Stimulated activated CD8-positive, alpha-beta memory T cell treated with anti-CD3 and anti-CD28 coated beads, Interleukin-12 subunit alpha, Interleukin-12 subunit beta, amount 100 ng/mL, for 4 hours (primary cell): ENCODE measurements around the gene ARRB1.
"Not testable (repeated sequence)": the region's sequence is repeated elsewhere in the genome, so short reads cannot be mapped to it uniquely, and the experiment has no call there.

Source experiments
- DNase-seq: peaks from one replicate; pipeline ENCODE4 v3.0.0-alpha.2; 2020; ENCODE audit warnings: low read depth

ARRB1 gene

DNA sequence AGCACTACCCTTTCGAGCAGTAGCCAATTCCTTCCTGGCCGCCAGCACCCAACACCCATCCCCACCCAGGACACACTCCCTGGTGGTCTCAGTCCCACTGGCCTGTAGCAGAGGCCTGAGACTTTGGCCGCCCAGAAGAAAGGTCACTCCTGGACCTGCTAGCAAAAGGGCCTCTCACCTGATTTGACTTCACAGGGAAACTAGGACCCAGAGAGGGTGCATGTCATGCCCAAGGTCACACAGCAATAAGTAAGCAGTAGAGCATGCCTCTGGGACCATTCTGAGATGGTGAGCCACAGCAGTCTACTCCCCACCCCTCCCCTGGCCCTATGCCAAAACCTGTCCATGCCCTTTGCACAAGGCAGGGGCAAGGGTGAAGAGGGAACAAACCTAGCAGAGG, 7.3 kb downstream of the ARRB1 start:
- no peak for DNase-seq

DNA sequence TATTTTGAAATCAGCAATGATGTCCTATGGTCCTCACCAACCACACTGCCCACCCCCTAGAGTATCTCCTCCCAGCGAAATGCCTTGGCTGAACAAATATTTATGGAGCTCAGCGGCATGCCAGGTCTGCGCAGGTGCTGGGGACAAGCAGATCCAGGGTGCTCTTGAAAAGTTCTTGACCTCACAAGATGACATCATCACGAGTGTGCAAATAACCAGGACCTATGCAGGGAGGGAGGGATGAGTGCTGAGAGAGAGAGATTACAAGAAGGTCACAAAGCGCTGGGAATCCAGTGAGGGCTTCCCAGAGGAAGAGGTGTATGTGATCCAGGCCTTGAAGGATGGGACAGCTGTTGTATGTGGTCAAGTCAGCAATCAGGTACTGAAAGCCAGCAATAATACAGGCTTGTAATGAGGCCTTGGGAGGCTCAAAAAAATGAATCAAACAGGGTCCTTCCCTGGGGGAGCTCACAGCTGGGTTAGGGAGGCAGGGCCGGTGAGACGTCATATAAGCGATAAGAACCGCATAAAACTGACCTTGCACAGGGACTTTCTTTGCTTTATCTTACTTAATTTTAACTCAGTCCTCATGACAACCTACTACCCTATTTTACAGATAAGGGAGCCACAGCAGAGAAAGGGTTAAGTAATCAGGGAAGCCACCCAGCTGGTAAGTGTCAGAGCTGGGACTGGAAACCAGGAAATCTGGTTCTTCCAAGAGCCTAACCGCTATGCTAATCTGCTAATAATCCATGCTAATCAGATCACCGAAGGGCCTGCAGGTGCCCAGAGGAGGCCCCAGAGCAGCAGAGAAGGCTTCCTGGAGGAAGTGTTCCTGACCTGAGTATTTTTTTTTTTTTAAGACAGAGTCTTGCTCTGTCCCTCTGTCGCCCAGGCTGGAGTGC, 8.2 kb downstream of the ARRB1 start:
- no peak for DNase-seq

DNA sequence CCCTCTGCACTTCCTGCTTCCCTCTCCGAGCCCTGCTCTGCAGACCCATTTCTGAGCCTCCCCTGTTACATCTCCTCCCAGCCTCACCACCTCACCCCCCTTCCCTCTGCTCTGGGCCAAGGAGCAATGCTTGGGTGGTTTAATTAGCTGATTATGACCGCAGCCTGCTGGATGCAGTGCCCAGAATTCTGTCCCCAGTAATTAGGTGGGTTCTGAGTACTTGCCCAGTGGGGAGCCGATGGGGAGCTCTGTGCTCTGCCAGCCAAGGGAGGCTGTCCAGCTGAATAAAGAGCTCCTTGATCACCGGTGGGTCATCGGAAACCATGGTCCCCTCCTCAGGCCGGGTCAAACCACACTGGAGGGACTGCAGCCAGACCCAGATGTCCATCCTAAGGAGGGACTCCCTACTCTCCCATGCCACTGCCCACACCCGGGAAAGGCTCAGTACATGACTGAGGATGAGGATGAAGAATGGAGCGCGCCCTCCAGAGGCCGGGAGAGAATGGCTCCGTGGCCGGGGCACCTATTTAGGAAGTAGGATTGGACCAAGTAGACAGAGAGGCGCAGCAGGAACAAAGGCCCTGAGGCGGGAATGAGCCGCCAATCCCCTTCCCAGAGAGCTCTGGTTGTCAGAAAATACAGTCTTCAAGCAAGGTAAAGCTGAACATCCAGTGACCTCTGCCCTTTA, 9.1 kb downstream of the ARRB1 start:
- DNase-seq = no peak

DNA sequence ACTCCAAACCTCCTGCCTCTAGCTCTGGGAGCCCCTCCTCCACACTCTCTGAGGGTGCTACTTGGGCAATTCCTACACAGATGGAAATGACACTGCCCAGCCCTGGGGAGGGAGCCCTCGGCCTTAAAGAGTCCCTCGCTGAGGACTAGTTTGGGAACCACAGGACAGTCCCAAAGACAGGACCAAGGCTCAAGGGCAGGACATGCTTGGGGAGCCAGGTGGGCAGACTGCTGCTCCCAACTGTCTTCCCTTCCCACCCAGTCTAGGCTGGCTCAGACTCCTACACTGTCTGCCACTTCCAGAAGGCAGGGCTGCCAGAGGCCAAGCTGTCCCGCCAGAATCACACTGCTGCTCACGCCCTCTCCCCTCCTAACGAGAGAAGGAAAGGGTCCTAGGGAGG, 9.8 kb downstream of the ARRB1 start:
- DNase-seq = no peak

DNA sequence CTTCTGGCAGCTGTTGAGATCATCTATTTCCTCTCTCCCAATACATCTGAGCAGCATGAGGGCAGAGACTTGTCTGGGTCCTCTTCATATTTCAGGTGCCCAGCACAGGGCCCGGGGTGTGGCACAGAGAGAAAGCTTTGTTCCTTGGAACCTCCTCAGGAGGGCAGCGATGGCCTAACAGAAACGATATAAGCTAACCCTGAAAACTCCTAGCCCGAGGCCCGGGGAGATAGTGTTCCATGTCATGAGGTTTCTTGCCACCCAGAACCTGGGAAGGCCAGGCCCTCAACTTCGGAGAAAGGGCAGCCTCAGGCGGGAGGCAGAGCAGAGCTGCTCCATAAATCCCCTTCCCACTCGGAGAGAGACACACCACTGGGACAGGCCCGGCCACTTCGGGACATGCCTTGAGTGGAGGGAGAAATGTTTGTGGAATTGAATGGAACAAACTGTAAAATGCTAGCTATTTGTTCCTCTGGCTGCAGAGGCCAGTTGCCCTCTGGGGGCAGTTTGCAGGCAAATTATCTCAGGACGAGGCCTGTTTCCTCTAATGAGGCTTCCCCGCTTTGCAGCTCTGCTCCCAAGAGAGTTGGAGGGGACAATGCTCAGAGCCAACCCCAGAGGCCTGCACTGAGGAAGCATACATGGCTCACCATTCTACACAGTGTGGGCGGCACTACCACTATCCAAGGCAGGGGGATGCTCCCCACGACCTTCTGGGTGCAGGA, 11.6 kb downstream of the ARRB1 start:
- DNase-seq = no peak

DNA sequence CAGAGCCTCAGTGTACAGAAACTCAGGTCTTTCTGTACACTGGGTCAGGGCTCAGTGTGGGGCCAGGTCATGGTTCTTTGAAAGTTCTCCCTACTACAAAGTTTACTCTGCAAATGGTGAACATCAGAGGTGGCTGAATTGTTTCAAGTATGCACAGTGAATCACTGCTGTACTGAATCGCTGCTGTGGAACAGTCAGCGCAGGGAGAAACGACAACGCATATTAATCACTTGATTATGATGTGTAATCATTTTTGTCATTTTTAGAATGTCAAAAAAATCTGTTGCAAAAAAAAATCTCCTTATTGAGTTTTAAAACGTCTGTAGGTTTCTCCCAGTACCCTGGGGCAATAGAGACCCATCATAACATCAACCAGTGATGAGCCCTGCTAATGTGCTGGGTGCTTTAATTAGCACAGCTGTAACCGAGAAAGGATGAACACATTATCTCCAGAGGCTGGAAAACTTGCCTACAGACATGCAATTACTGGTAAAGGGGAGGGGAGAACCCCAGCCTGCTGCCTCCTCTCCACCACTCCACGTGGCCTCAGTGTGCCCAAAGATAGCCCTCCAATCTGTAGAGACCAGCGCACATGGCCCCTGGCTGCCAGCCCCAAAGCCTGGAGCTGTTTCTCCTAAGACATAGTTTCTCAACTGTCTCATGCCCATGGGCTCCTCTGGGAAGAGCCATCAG, 12.8 kb downstream of the ARRB1 start:
- no peak for DNase-seq

DNA sequence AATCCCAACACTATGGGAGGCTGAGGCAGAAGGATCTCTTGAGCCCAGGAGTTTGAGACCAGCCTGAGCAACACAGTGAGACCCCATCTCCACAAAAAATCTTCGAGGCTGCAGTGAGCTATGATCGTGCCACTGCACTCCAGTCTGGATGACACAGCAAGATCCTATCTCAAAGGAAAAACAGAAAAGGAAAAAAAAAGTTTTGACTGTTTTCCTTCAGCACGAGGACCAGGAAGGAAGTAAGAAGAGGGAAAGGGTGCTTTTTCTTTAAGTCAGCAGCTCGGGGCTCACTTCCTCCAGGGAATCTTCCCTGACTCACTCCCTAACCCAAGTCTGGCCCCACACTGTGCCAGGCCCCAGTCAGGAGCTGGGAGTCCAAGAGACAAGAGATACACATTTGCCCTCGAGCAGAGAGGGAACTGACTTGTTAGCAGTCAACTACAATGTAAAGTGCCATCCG, 14.2 kb downstream of the ARRB1 start:
- DNase-seq = no peak

DNA sequence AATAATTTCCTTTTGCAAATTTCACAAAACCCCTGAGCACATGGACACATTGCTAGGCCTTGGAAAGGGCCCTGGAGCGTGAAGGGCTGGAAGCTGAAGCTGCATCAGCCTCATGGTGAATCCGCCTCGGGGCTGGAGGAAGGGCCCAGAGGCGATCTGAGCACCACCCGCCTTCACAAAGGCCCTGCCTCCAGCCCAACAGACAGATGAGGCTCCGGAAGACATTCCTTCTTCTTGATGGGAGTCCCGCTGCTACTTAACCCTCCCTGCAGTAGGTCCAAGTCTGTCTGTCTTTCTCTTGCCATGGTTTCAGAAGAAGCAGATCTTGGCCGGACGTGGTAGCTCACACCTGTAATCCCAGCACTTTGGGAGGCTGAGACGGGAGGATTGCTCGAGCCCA, 16.5 kb downstream of the ARRB1 start:
- DNase-seq = no peak

DNA sequence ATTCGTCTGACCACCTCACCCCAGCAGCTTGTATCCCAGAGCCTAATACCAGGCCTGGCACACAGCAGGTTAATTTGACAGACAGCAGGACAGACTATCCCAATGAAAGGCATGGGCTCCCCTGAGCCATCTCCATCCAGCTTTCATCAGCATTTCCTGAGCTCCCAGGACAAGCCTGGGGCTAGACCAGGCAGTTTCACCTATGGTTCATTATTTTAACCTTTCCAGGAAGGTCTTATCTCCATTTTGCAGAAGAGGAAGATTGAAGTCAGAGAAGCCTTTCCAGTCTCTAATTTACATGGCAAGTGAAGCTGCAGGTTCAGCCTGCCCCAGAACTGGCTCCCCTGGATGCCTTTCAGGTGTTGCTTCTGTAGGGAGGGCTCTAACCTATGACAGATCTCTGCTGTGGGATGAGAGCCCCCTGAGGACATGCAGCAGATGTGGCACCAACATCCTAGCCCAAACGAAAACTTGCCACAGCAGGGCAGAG, 17.0 kb downstream of the ARRB1 start:
- no peak for DNase-seq

DNA sequence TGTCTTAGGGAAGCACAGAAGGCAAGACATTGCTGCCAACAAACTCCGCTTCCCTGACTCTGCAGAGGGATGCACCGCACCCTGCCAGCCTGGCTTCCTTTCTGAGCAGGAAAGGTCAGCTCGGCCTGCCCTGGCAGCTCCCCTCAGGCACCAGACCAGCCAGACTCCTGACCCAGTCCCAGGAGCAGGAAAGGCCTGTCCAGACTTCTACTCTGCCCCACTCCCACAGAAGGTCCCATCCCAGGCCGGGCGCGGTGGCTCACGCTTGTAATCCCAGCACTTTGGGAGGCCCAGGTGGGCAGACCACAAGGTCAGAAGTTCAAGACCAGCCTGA, 17.7 kb downstream of the ARRB1 start:
- DNase-seq = no peak

DNA sequence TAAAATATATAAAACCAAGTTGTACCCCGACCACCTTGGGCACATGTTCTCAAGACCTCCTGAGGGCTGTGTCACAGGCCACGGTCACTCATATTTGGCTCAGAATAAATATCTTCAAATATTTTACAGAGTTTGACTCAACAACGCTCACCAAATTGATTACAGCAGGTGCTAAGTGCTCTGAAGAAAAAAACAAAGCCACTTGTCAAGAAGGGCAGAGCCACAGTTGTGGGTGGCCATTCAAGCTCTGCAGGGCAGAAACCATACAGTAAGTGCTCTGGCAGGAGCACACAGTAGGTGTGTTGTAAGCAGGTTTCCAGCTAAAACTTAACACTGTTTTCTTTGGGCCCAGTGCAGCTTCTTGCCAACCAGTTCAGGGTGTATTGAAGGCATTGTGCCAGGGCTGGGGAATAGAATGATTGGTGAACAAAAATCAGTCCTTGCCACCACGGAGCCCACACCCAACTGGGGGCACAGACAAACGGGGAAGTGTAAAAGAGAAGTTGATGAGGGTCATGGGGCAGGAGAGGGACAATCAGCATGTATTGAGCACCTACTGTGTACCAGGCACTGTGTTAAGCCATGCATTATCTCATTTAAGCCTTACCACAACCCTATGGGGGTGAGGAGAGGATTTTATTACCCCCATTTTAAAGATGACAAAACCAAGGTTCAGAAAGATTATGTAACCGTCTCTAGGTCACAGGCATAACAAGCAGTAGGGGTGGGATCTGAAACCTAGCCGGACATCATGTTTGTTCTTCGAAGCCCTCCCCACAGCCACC, 18.2 kb downstream of the ARRB1 start:
- no peak for DNase-seq

DNA sequence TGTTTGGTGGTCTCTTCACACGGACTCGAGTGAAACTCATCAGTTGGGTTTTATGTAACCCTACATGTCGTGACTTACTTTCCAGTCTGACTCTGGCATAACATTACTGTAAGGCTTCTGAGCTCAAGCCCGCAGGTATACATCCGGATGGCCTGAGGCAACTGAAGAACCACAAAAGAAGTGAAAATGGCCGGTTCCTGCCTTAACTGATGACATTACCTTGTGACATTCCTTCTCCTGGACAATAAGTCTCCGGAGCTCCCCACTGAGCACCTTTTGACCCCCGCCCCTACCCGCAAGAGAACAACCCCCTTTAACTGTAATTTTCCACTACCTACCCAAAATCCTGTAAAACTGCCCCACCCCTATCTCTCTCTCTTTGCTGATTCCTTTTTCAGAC, 19.7 kb downstream of the ARRB1 start:
- not testable (repeated sequence) for DNase-seq

DNA sequence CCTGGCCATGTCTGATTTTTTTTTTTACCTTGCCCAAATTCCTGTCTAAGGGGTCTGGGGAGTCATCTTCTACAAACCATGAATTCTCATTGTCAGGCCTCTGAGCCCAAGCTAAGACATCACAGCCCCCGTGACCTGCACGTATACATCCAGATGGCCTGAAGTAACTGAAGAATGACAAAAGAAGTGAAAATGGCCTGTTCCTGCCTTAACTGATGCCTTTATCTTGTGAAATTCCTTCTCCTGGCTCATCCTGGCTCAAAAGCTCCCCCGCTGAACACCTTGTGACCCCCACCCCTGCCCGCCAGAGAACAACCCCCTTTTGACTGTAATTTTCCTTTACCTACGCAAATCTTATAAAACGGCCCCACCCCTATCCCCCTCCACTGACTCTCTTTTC, 20.2 kb downstream of the ARRB1 start:
- not testable (repeated sequence) for DNase-seq

DNA sequence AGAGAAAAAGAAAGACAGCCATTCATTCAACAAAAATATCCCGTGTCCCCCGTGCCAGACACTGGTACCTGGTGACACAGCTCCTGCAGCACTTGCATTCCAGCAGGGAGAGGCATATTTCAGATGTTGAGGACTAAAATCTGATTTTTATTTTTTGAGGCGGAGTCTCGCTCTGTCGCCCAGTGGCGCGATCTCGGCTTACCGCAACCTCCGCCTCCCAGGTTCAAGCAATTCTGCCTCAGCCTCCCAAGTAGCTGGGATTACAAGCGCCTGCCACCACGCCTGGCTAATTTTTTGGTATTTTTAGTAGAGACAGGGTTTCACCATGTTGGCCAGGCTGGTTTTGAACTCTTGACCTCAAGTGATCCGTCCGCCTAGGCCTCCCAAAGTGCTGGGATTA, 20.6 kb downstream of the ARRB1 start:
- DNase-seq = not testable (repeated sequence)

DNA sequence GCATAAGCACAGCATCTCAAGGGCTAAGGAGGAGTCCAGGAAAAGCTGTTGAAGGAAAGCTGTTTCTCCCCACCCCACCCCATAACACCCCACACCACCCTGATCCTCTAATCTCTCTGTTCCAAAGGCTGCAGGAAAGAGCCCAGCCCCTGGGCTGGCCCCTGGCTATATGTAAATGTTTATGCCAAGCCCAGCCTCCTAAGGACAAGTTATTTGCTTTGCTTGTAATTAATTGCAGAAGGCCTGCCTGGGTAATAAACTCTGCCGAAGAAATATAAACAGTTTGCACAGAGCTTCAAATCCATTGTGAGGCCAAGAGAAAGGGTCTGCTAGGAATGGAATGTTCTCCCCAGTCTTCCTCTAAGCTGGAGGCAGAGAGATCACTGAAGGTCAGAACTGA, 21.2 kb downstream of the ARRB1 start:
- DNase-seq = no peak

DNA sequence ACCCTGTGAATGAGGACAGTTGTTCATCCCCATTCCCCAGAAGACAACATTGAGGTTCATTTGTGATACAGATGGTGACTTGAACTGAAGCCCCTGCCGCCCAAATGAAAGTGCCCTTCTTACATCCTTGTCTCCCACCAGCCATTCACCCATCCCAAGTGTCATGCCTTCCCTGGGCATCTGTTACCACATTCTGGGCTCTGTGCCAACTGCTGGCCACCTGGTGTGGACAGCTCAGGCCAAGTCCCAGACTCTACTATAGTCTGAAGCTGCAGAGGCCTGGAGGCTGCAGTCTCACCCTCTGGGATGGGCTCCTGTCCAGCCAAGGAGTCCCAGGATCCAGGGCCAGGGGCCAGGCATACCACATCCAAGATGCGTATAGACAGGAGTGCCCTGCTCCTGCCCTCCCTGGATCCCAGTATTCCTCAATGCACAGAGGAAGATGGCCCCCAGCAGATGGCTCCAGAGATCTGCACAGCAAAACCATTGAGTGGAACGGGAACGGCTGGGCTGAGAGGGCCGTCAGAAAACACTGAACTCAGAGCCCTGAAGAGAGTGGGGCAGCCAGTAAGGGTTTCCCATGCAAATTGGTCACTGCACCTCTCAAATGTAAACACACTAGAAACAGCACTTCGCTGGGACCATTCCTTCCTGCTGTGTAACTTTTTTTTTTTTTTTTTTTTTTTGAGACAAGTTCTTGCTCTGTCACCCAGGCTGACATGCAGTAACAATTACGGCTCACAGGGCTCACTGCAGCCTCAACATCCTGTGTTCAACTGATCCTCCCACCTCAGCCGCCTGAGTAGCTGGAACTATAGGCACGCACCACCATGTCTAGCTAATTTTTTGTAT, 22.8 kb downstream of the ARRB1 start:
- DNase-seq = no peak

DNA sequence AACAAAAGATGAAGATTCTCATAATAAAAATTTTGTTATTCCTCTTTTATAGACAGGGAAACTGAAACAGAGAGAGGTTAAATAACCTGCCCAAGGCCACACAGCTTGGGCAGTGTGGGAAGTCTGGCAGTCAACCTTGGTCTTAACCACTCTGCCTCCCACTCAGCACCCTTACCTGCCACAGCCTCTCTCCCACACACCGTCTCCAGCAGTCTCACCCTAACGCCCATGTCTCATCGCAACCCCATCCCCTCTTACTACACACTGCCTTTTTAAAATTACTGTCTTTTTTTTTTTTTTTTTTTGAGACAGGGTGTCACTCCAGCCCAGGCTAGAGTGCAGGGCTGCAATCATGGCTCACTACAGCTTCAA, 25.0 kb downstream of the ARRB1 start:
- no peak for DNase-seq

DNA sequence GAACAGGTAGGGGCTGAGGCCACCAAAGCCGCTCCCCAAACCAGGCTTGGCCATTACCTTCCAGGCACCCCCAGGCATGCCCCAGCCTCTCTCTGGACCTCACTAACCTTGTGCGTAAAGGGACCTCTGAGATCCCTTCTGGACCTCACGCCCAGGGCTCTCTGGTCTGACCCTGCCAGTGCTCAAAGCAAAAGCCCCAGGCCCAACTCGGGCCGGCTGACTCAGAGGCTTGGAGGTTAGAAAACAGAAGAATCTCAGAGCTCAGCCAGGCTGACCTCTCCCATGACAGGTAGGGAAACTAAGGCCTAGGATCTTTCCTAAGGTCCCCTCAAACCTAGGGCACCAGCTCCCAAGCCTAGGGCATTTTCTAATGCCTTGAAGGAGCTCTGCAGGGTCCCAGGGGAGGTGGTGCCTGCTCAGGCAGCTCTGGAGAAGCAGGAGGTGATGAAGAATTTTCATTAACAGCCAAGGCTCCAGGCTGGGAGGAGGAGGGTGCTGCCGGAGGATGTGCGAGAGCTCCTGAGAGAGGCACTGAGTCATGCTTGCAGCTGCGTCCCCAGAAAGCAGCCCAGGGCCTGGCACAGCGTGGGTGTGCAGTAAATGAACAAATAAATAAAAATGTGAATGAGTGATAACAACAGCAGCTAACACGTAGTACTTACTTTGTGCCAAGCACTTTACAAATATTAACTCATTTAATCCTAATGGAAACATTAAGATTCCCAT, 25.6 kb downstream of the ARRB1 start:
- DNase-seq = peak; percentile 29

DNA sequence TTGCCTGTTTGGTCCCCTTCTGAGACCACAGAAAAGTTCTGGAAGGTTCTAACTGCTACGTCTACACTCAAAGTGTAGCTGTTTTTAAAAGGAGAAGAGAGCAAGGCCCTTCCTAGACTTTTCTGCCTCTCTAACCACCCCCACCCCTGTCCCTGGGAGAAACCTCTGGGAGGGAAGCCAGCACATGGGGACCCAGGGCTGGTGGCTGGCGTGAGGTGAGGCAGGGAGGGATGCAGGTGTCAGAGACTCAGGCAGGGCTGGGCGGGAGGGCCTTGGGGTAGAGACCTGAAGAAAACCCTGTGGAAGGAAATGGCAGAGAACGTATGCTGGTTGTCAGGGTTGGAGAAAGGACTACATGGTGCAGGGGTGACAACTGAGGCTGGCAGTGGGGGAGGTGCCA, 26.7 kb downstream of the ARRB1 start:
- DNase-seq = no peak

DNA sequence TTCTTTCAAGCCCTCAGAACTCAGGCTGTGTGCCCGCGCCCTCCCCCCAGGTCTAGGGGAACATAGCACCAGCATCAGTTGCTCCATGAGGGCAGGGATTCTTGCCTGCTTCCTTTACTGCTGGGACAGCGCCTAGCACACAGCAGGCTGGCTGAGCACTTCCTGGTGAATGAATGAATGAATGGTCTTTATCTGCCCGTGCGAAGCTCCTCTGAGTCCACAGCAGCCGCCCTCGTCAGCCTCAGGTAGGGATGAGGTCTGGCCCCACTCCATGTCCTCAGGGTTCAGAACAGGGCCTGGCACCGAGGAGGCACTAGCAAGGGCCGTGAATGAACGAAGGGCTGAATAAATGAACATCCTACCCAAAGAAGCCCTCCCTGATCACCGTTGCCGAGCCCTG, 27.3 kb downstream of the ARRB1 start:
- DNase-seq = no peak
